HG02970 (cell line): ENCODE measurements around the gene HBE1.
"Not testable (repeated sequence)": the region's sequence is repeated elsewhere in the genome, so short reads cannot be mapped to it uniquely, and the experiment has no call there.

Source experiments
- ATAC-seq: cut with Tn5 transposase; IDR thresholded peaks from one replicate; pipeline ENCODE4 v1.9.1; 2021; ENCODE audit warnings: mild to moderate bottlenecking, moderate library complexity, moderate number of reproducible peaks; ENCODE audit not compliant: unreplicated experiment, low FRiP score

Gene HBE1

DNA sequence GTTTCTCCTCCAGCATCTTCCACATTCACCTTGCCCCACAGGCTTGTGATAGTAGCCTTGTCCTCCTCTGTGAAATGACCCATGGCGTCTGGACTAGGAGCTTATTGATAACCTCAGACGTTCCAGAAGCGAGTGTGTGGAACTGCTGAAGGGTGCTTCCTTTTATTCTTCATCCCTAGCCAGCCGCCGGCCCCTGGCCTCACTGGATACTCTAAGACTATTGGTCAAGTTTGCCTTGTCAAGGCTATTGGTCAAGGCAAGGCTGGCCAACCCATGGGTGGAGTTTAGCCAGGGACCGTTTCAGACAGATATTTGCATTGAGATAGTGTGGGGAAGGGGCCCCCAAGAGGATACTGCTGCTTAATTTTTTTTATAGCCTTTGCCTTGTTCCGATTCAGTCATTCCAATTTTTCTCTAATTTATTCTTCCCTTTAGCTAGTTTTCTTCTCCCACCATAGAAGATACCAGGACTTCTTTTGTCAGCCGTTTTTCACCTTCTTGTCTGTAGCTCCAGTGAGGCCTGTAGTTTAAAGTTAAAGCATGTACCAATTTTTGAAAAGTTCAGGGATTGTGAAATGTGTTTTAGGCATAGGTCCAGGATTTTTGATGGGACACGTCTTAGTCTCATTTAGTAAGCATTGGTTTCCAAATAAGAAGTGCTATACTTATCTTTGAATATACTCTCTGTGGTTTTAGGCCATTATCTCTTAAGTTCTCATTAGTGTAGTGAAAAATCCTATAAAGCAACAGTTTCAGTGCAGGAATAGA is 14.9 kb downstream of the HBE1 start, which contains the start of gene HBG2:
Gene HBG2 (minus strand): TSS at position 136 of the 768 bp plus-strand sequence. CDS start 53 bp downstream, at position 83.
- ATAC-seq: not testable (repeated sequence)

DNA sequence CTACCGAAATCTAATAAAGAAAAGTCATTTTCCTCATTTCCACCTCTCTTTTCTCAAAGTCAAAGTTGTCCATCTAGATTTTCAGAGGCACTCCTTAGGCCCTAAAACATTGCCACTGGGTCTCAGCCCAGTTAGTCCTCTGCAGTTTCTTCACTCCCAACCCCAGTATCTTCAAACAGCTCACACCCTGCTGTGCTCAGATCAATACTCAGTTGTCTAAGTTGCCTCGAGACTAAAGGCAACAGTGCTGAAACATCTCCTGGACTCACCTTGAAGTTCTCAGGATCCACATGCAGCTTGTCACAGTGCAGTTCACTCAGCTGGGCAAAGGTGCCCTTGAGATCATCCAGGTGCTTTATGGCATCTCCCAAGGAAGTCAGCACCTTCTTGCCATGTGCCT is 15.7 kb downstream of the HBE1 start:
- ATAC-seq: not testable (repeated sequence)

DNA sequence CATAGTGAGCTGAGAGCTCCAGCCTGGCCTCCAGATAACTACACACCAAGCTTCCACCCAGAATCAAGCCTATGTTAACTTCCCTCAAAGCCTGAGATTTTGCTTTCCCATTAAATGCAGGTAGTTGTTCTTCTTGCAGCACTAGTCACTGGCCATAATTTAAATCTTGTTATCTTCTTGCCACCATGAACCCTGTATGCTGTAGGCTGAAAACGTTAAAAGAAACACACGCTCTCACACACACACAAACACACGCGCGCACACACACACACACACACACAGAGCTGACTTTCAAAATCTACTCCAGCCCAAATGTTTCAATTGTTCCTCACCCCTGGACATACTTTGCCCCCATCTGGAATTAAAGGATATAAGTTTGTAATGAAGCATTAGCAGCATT is 16.3 kb downstream of the HBE1 start:
- not testable (repeated sequence) for ATAC-seq

DNA sequence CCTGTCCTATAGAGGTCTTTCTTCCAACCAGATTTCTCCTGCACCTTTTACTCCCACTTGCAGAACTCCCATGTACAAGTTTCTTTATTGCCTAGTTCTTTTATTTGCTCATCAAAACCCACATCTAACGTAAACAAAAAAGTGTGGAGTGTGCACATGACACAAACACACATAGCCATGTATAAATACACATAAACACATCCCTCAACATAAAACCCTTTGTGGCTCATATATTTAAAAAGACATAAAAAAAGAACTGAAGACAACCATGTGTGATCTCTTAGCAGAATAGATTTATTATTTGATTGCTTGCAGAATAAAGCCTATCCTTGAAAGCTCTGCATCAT is 16.9 kb downstream of the HBE1 start:
- no peak for ATAC-seq

DNA sequence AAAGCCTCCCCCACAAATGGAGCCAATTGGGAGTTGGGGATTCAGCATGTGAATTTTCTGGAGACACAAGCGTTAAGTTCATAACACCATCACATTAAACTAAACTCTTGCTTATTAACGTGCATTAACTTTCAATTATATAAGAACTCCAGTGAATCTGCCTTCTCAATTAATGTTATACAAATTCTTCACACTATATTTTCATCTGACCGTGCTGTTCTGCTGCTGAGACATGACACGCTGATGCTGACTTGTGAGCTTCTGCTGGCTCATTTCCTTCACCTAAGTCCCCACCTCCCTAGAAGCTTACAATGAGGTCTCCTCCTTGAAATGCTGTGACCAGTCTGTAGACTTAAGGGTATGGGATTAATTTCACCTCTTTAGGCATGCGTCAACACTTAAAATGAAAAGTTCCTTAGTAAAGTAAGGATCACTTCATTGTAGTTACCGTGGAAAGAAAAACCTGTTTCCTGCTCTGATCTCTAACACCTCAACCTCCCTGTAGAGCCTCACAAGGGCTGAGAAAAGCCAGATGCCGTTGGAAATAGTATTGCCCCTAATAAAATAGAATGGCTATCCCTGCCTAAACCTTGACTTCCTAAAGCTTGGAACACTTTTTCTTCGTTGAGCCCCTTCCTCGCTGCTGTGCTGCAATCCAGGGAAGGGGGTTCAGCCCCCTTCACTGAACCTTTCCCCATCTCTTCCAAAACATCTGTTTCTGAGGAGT is 17.4 kb downstream of the HBE1 start:
- ATAC-seq: no peak

DNA sequence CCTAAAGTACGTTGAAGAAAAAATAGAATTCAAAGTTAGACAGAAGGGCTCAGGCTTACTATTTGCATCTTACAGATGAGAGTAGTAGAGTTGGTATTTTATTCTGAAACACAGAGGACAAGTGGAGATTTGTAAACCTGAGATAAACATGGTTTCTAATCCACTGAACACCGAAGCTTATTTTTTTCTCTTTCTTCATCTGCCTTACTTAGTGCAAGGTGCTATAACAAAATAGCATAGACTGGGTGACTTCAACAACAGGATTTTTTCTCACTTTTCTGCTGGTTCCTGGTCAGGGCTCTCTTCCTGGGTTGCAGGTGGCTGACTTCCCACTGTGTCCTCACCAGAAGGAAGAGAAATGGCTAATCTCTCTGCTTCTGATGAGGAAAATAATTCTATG is 18.0 kb downstream of the HBE1 start:
- ATAC-seq: no peak

DNA sequence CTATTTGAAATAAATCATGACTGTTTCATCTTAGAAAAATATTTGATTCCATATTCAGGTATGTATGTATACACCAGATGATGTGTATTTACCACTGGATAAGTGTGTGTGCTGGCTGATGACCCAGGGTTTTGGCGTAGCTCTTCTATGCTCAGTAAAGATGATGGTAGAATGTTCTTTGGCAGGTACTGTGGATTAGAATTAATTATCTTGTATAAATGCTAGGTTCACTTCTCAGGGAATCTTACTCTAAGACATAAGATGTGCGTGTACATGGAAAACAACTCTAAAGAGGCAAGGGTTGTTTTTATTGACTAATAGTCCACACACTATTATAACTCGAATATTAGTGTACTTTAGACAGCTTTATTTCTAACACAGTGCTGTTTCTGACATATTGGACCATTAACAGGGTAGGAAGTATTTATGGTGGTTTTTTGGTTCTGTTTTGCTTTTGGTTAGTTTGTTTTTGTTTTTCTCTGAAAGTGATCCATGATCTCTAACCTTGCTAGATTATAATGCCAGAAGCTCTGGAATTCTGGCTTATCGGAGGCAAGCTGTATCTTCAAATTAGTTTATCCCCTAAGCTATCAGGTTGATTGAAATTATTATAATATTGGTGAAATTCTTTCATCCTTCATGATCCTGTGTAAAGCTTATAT is 19.1 kb downstream of the HBE1 start:
- ATAC-seq: no peak

DNA sequence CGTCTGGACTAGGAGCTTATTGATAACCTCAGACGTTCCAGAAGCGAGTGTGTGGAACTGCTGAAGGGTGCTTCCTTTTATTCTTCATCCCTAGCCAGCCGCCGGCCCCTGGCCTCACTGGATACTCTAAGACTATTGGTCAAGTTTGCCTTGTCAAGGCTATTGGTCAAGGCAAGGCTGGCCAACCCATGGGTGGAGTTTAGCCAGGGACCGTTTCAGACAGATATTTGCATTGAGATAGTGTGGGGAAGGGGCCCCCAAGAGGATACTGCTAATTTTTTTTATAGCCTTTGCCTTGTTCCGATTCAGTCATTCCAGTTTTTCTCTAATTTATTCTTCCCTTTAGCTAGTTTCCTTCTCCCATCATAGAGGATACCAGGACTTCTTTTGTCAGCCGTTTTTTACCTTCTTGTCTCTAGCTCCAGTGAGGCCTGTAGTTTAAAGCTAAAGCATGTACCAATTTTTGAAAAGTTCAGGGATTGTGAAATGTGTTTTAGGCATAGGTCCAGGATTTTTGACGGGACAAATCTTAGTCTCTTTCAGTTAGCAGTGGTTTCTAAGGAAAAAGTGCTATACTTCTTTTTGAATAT is 19.8 kb downstream of the HBE1 start, which contains the start of gene HBG1:
Gene HBG1 (minus strand): TSS at position 51 of the 590 bp plus-strand sequence. CDS start 53 bp downstream, outside the sequence.
- ATAC-seq: not testable (repeated sequence)

DNA sequence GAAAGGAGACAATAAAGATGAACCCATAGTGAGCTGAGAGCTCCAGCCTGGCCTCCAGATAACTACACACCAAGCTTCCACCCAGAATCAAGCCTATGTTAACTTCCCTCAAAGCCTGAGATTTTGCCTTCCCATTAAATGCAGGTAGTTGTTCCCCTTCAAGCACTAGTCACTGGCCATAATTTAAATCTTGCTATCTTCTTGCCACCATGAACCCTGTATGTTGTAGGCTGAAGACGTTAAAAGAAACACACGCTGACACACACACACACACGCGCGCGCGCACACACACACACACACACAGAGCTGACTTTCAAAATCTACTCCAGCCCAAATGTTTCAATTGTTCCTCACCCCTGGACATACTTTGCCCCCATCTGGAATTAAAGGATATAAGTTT is 21.2 kb downstream of the HBE1 start:
- not testable (repeated sequence) for ATAC-seq

DNA sequence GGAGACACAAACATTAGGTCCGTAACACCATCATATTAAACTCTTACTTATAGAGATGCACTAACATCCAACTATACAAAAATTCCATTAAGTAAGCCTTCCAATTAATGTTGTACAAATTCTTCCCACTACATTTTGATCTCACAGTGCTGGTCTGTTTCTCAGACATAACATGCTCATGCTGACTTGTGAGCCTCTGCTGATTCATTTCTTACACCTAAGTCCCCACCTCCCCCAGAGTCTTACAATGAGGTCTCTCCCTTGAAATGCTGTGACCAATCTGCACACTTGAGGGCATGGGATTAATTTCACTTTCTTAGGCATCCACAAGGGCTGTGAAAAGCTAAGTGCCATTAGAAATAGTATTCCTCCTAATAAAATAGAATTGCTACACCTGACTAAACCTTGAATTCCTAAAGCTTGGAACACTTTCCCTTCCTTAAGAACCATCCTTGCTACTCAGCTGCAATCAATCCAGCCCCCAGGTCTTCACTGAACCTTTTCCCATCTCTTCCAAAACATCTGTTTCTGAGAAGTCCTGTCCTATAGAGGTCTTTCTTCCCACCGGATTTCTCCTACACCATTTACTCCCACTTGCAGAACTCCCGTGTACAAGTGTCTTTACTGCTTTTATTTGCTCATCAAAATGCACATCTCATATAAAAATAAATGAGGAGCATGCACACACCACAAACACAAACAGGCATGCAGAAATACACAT is 22.1 kb downstream of the HBE1 start:
- ATAC-seq: no peak

DNA sequence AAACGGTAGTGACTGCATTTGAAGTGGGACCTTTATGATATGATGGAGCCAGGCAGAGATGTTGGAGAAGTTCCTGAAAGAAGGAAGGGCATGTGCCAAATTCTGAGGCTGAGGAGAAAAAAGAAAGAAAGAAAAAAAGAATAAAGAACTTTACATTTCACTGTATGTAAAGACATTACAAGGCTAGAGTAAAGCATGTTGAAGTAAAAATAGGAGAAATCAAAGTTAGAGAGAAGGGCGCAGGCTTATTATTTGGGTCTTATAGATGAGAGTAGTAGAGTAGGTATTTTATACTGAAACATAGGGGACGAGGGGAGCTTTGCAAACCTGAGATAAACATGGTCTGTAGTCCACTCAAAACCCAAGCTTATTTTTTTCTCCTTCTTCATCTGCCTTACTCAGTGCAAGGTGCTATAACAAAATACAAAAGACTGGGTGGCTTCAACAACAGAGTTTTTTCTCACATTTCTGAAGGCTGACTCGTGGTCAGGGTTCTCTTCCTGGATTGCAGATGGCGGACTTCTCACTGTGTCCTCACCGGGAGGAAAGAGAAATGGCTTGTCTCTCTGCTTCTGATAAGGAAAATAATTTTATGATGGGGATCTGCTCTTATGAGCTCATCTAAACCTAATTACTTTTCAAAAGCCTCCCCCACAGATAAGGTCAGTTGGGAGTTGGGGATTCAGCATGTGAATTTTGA is 22.8 kb downstream of the HBE1 start:
- ATAC-seq: no peak

DNA sequence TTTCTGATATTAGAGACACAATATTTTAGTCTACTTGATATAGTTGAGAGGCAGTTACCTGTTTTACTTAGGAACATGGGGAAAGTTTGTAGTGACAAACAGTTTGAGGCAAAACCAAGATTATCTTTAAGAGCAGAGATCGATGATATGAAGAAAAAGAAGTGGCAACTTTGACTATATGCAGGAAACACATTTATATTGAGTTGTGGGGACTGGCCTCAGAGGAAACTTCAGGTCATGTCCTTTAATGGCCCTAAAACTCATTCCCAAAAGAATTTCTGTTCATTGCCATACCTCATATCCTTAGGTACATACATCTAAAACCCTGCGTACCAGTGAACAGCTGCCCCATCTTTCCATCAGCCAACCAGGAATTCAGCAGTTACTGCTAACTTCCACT is 24.6 kb downstream of the HBE1 start:
- no peak for ATAC-seq

DNA sequence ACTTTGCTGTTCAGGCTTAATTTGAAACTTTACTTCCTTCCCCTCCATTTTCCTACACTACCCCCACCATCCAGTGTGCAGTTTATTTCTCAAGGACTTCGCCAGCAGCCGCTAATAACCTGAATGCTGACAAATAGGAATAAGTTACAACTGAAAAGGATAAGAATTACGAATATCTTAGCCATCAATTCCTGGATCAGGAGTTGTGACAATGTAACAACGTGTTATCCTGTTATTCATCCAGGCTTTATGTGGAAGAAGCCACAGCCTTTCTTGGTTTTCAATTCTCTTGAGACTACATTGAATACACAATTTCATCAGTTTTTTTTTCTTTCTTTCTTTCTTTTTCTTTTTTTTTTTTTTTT is 25.9 kb downstream of the HBE1 start:
- no peak for ATAC-seq

DNA sequence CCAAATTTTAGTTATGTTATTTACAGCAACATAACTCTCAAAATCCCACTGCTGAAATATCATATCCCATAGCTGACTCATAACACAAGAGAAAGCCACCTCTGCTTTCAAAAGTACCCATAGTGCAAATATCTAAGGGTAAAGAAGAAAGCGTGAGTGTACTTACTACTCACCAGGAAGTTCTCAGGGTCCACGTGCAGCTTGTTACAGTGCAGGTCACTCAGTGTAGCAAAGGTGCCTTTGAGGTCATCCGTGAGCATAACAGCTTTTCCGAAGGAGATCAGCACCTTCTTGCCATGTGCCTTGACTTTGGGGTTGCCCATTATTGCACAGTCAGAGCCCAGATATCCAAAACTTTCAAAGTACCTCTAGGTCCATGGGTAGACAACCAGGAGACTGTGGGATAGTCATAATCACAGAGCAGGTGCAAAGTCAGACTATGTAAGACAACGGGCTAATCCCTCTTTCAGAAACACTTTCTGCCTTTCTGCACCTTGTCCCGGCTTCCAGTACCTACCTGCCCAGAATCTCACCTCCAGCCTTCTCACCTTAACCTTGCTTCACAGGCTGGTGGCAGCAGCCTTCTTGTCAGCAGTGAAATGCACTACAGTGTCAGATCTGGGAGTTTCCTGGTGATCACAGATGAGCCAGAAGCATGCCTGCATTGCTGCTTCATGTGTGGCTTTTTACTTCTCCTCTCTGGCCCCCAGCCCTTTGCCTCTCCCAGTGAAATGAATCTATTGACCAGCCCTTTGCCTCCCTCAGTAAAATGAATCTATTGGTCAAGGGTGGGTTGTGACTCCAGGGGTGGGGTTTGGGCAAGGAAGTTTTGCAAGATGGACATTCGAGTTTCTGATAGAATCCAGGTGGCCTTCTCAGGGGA is 26.6 kb downstream of the HBE1 start:
- ATAC-seq: no peak

DNA sequence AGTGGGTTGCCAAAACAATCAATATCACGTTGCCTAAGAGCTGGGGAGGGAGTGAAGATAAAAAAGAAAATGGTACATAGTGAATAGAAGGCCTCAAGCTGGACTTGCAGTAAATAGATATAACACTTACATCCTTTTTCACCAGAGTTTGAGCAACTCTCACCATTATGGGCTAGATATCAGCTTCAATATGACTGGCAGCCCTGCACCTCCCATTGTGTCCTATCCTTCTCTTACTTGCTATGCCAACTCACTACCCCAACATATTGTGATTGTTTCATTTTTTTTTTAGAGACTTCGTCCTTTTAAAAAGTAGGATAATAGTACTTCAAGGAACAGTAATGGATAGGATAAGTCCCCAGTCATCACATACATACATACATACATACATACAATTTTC is 27.5 kb downstream of the HBE1 start:
- no peak for ATAC-seq

DNA sequence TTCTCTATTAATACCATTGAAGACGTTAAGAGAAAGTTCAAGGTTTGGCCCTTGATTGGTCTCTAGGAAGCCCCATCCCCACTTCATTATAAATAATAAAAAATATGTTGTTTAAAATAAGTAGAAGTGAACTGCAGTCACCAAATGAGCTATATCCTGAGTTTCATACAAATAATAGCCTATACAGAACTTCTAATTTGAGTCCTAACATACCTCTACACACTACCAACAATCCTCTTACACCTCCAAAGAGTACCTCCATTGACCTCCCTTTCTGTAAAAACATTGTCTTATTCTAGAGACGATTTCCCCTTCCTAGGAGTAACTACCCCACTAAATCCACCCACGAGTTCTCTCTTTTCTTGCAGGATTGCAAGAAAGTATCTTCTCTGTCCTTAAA is 28.3 kb downstream of the HBE1 start:
- ATAC-seq: no peak

DNA sequence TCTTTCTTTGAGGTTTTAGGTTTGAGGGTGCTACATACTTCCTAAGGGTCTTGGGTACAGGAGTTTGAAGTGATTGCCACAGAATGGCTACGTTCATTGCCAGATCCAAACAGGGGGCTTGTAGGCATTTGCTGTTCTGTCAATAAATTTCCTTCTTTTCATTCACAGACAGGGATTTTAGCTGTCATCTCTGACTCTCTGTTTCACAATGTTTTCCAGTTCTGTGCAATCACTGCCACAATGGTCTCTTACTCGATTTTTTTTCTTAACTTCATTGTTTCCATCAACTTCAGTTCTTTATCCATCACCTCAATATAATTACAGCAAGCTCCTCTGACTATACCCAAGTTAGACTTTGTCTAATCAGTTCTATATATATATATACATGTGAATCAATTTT is 29.3 kb downstream of the HBE1 start:
- ATAC-seq: no peak

DNA sequence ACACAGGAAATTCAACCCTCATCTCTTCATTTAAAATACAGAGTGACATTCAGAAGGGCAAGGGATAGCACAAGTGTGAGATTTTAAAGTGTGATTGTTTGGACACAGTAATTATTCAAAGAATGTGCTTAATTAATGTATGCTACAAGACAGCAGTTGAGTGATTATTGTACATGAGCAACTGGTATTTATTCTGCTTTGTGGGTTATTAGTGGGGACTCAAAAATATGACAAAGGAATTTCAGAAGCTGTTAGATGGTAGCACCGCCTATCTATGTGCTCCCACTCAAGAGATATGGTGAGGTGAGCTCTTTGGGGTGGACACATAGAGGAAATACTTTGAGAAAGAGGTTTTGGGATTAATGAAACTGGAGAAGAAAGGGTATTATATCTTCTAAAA is 29.7 kb downstream of the HBE1 start:
- no peak for ATAC-seq

DNA sequence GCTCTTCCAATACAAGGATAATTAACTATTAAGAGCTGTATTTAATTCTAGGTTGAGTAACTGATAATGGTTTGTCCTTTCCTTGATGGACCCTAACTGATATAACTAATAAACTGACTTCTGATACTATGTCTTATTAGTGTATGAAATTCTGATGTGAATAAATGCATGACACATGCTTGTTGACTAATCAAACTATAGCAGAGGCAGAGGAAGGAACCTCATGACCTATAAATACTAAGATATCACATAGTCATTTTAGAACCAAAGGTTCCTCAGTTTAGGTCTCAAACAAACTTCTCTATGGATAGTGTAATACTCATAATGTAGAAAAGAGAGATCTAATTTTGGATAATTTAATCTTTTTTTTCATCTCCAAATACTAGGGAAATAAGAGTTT is 30.7 kb downstream of the HBE1 start:
- no peak for ATAC-seq
